Astrocyte (in vitro differentiated cells and primary cell): ENCODE measurements around the gene SRBD1. TPM values are rescaled to one million over a fixed set of nuclear protein-coding genes. Genes with fewer than 3 reads are reported as not detected.

ENCODE experiments used
- DNase-seq: peaks from one replicate; pipeline ENCODE4 v3.0.0-alpha.2; 2010; ENCODE audit warnings: low read depth
- FAIRE-seq: peaks from 2 replicates; lab custom pipeline; 2011; peaks lifted over from hg19 to GRCh38; lab: Jason Lieb, UNC
- H2AFZ ChIP-seq: 2 replicates; pipeline ENCODE4 v1.6.0; 2012; ENCODE audit warnings: low read depth, low read length, inconsistent platforms
- H3K27ac ChIP-seq: 2 replicates; pipeline ENCODE4 v1.5.1; 2011; ENCODE audit warnings: low read depth, low read length, inconsistent platforms
- H3K27me3 ChIP-seq: 2 replicates; pipeline ENCODE4 v1.6.0; 2011; ENCODE audit warnings: low read length, inconsistent platforms; ENCODE audit not compliant: insufficient read depth
- H3K36me3 ChIP-seq: 2 replicates; pipeline ENCODE4 v1.5.1; 2011; ENCODE audit warnings: low read length, inconsistent platforms; ENCODE audit not compliant: insufficient read depth
- H3K4me1 ChIP-seq: 2 replicates; pipeline ENCODE4 v1.5.1; 2011; ENCODE audit warnings: low read length, inconsistent platforms; ENCODE audit not compliant: insufficient read depth
- H3K4me2 ChIP-seq: 2 replicates; pipeline ENCODE4 v1.6.0; 2012; ENCODE audit warnings: low read length, inconsistent platforms
- H3K4me3 ChIP-seq: 2 replicates; pipeline ENCODE4 v1.5.1; 2011; ENCODE audit warnings: low read depth, mild to moderate bottlenecking, low read length, inconsistent platforms; ENCODE audit not compliant: insufficient read depth
- H3K79me2 ChIP-seq: 2 replicates; pipeline ENCODE4 v1.6.0; 2012; ENCODE audit warnings: mild to moderate bottlenecking, low read length, inconsistent platforms; ENCODE audit not compliant: insufficient read depth
- H3K9ac ChIP-seq: 2 replicates; pipeline ENCODE4 v1.6.0; 2012; ENCODE audit warnings: mild to moderate bottlenecking, low read length, inconsistent platforms
- H3K9me3 ChIP-seq: 2 replicates; pipeline ENCODE4 v1.5.1; 2012; ENCODE audit warnings: low read depth, mild to moderate bottlenecking, low read length, inconsistent platforms; ENCODE audit not compliant: insufficient read depth
- H4K20me1 ChIP-seq: 2 replicates; pipeline ENCODE4 v1.6.0; 2012; ENCODE audit warnings: low read length, inconsistent platforms; ENCODE audit not compliant: insufficient read depth
- H3K27ac Mint-ChIP-seq: one replicate; pipeline ENCODE4 v1.8.0; 2021; ENCODE audit warnings: mild to moderate bottlenecking, mixed read lengths; ENCODE audit not compliant: unreplicated experiment
- H3K27me3 Mint-ChIP-seq: one replicate; pipeline ENCODE4 v1.8.0; 2021; ENCODE audit warnings: low read depth, mixed read lengths; ENCODE audit not compliant: unreplicated experiment
- H3K36me3 Mint-ChIP-seq: one replicate; pipeline ENCODE4 v1.8.0; 2021; ENCODE audit warnings: low read depth, mixed read lengths; ENCODE audit not compliant: unreplicated experiment
- H3K4me1 Mint-ChIP-seq: one replicate; pipeline ENCODE4 v1.8.0; 2021; ENCODE audit warnings: low read depth, mixed read lengths; ENCODE audit not compliant: unreplicated experiment
- H3K4me3 Mint-ChIP-seq: one replicate; pipeline ENCODE4 v1.8.0; 2021; ENCODE audit warnings: mild to moderate bottlenecking, moderate library complexity, mixed read lengths; ENCODE audit not compliant: unreplicated experiment
- H3K9me3 Mint-ChIP-seq: one replicate; pipeline ENCODE4 v1.8.0; 2021; ENCODE audit warnings: mild to moderate bottlenecking, mixed read lengths; ENCODE audit not compliant: unreplicated experiment
- EZH2 ChIP-seq: IDR thresholded peaks from 2 replicates; pipeline ENCODE4 v1.6.1; 2012; ENCODE audit warnings: mild to moderate bottlenecking, low read length, inconsistent platforms; ENCODE audit not compliant: insufficient read depth
- total RNA-seq: library from RNA; stranded (reverse); gene quantifications from 2 replicates; pipeline ENCODE4 v1.2.1, GENCODE V29; 2021
- TF ChIP-seq, protein P1 (sequence below): IDR thresholded peaks from 2 replicates; pipeline ENCODE4 v1.5.1; 2011; ENCODE audit warnings: low read depth, mild to moderate bottlenecking, inconsistent platforms, low read length, moderate library complexity; ENCODE audit not compliant: insufficient read depth

The SRBD1 gene
- total RNA-seq, 1 donor from 2014 or later: 9.3 TPM

DNA sequence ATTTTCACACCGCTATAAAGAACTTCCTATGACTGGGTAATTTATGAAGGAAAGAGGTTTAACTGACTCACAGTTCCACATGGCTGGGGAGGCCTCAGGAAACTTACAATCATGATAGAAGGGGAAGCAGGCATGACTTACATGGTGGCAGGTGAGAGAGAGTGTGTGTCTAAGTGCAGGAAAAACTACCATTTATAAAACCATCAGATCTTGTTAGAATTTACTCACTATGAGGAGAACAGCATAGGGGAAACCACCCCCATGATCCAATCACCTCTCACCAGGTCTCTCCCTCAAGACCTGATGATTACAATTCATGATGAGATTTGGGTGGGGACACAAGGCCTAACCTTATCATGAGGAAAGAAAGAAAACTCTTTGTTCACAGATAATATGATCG is 174.6 kb downstream of the SRBD1 start:
- Histone ChIP-seq H3K9ac (no peak overlapping the region), H3K4me1 (peaks cover 4% of the 10 kb centered on the region), H3K27ac (no peak overlapping the region), H3K36me3 (no peaks in the 10 kb centered on the region), H3K9me3 (no peaks in the 10 kb centered on the region), H3K79me2 (no peaks in the 10 kb centered on the region), H3K4me2 (no peak overlapping the region), H3K4me3 (no peak overlapping the region), H3K27me3 (no peaks in the 10 kb centered on the region), H4K20me1 (no peaks in the 10 kb centered on the region), H2AFZ (no peak overlapping the region)
- H3K36me3 Mint-ChIP-seq: peaks cover 6% of the 10 kb centered on the region
- DNase-seq: no peak
- no peak for TF ChIP-seq EZH2
- TF ChIP-seq, protein P1, sequence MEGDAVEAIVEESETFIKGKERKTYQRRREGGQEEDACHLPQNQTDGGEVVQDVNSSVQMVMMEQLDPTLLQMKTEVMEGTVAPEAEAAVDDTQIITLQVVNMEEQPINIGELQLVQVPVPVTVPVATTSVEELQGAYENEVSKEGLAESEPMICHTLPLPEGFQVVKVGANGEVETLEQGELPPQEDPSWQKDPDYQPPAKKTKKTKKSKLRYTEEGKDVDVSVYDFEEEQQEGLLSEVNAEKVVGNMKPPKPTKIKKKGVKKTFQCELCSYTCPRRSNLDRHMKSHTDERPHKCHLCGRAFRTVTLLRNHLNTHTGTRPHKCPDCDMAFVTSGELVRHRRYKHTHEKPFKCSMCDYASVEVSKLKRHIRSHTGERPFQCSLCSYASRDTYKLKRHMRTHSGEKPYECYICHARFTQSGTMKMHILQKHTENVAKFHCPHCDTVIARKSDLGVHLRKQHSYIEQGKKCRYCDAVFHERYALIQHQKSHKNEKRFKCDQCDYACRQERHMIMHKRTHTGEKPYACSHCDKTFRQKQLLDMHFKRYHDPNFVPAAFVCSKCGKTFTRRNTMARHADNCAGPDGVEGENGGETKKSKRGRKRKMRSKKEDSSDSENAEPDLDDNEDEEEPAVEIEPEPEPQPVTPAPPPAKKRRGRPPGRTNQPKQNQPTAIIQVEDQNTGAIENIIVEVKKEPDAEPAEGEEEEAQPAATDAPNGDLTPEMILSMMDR: no peak
- no peak overlapping the region for H3K4me3 Mint-ChIP-seq
- FAIRE-seq: no peak
- H3K27ac Mint-ChIP-seq: peak overlapping the region; percentile 92
- H3K27me3 Mint-ChIP-seq: no peaks in the 10 kb centered on the region
- H3K9me3 Mint-ChIP-seq: peaks cover 11% of the 10 kb centered on the region
- peaks cover 48% of the 10 kb centered on the region for H3K4me1 Mint-ChIP-seq

DNA sequence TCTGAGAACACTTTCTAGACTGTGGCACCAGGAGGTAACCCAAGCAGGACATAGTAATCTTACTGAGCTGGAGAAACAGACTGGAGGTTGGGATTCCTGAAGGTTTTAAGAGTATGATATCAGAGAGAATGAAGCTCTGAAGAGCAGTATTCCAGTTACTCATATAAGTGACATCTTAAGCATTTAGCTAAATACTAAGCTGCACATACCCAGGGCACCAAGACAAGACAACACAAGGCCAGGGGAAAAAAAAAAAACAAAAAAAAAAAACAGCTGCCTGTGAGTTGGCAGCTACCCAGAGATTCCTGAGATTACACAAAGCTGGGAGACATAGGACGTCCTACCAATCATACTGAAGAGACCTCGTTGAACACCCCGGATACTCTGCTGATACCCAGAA is 175.8 kb downstream of the SRBD1 start:
- H3K4me3 ChIP-seq: no peak overlapping the region
- H3K27ac ChIP-seq: peak overlapping the region; percentile 67
- peaks cover 11% of the 10 kb centered on the region for H3K9me3 Mint-ChIP-seq
- peaks cover 7% of the 10 kb centered on the region for H3K36me3 Mint-ChIP-seq
- H3K27me3 Mint-ChIP-seq: no peaks in the 10 kb centered on the region
- FAIRE-seq (peak; percentile 76), DNase-seq (peak; percentile 84)
- no peak overlapping the region for H2AFZ ChIP-seq
- no peaks in the 10 kb centered on the region for H3K36me3 ChIP-seq
- H3K4me2 ChIP-seq: peak overlapping the region; percentile 54
- peaks cover 45% of the 10 kb centered on the region for H3K4me1 Mint-ChIP-seq
- no peak for TF ChIP-seq EZH2
- TF ChIP-seq, protein P1: no peak
- peaks cover 4% of the 10 kb centered on the region for H3K4me1 ChIP-seq
- H3K9me3 ChIP-seq: no peaks in the 10 kb centered on the region
- peak overlapping the region; percentile 53 for H3K9ac ChIP-seq
- H3K27ac Mint-ChIP-seq: peak overlapping the region; percentile 98
- H3K4me3 Mint-ChIP-seq: no peak overlapping the region
- no peaks in the 10 kb centered on the region for H3K79me2 ChIP-seq
- H4K20me1 ChIP-seq: no peaks in the 10 kb centered on the region
- no peaks in the 10 kb centered on the region for H3K27me3 ChIP-seq

DNA sequence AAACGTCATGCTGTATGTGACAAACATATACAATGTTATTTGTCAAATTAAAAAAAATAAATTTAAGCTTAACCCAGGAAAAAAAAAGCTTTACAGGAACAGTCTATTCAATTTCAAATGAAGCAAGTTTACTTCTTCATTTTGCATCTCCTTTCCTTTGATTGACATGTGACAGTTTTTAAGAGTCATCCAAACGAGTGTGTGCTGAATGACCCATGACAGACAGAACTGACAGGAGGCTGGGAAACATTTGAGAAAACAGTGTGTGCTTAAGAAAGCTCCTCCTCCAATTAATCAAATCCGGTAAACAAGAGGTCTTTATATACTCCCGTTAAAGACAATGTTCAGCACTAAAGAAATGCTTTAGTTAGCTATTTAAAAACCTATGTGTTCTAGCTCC is 177.7 kb downstream of the SRBD1 start:
- Histone ChIP-seq H4K20me1 (no peaks in the 10 kb centered on the region), H3K4me3 (no peak overlapping the region), H3K36me3 (no peaks in the 10 kb centered on the region), H3K4me1 (peaks cover 4% of the 10 kb centered on the region), H3K27me3 (no peaks in the 10 kb centered on the region), H2AFZ (no peak overlapping the region), H3K9ac (no peak overlapping the region), H3K27ac (no peak overlapping the region), H3K4me2 (no peak overlapping the region), H3K79me2 (no peaks in the 10 kb centered on the region), H3K9me3 (no peaks in the 10 kb centered on the region)
- Mint-ChIP-seq H3K27ac (peak overlapping the region; percentile 36), H3K4me3 (no peak overlapping the region), H3K4me1 (peaks cover 37% of the 10 kb centered on the region), H3K9me3 (peaks cover 15% of the 10 kb centered on the region), H3K36me3 (peaks cover 13% of the 10 kb centered on the region), H3K27me3 (no peaks in the 10 kb centered on the region)
- no peak for DNase-seq
- no peak for FAIRE-seq
- TF ChIP-seq EZH2: no peak
- TF ChIP-seq, protein P1: no peak
